GM08714 (cell line): ENCODE results near the gene SCN1B.
"Not testable (repeated sequence)": the region's sequence is repeated elsewhere in the genome, so short reads cannot be mapped to it uniquely, and the experiment has no call there.

Experiments used
- H3K4me3 ChIP-seq: fragments of 200-500 bp; sonication (Bioruptor generic); 2 replicates; pipeline ENCODE4 v1.5.1; 2014; ENCODE audit warnings: mild to moderate bottlenecking, low read length, inconsistent platforms
- ZNF274 ChIP-seq: IDR thresholded peaks from 2 replicates; pipeline ENCODE4 v1.6.1; 2012; ENCODE audit warnings: mild to moderate bottlenecking, low read depth, low read length

SCN1B gene

GRCh38 chr19:35008891-35009341, 21.4 kb upstream of the SCN1B start:
- no peak for TF ChIP-seq ZNF274
- no peak overlapping the region for H3K4me3 ChIP-seq

- H3K4me3 ChIP-seq = no peak overlapping the region
- TF ChIP-seq ZNF274 = no peak
Measured at GRCh38 chr19:35009424-35010415, 20.6 kb upstream of the SCN1B start.

GRCh38 chr19:35011091-35011689, 19.1 kb upstream of the SCN1B start:
- no peak for TF ChIP-seq ZNF274

GRCh38 chr19:35011737-35012682, 18.3 kb upstream of the SCN1B start:
- no peak overlapping the region for H3K4me3 ChIP-seq
- no peak for TF ChIP-seq ZNF274

More at GRCh38 chr19:35011091-35011689, 19.1 kb upstream of the SCN1B start:
- no peak overlapping the region for H3K4me3 ChIP-seq

GRCh38 chr19:35013041-35013819, 17.0 kb upstream of the SCN1B start:
- no peak for TF ChIP-seq ZNF274

GRCh38 chr19:35013820-35014754, 16.2 kb upstream of the SCN1B start:
- H3K4me3 ChIP-seq = no peak overlapping the region
- no peak for TF ChIP-seq ZNF274

More at GRCh38 chr19:35013041-35013819, 17.0 kb upstream of the SCN1B start:
- H3K4me3 ChIP-seq = no peak overlapping the region

GRCh38 chr19:35014774-35015173, 15.5 kb upstream of the SCN1B start:
- not testable (repeated sequence) for H3K4me3 ChIP-seq

- no peak overlapping the region for H3K4me3 ChIP-seq
- TF ChIP-seq ZNF274 = no peak
Measured at GRCh38 chr19:35015270-35015953, 14.9 kb upstream of the SCN1B start.

GRCh38 chr19:35015954-35016351, 14.3 kb upstream of the SCN1B start:
- no peak overlapping the region for H3K4me3 ChIP-seq
- no peak for TF ChIP-seq ZNF274

- no peak overlapping the region for H3K4me3 ChIP-seq
- no peak for TF ChIP-seq ZNF274
Measured at GRCh38 chr19:35017507-35017906, 12.8 kb upstream of the SCN1B start.

GRCh38 chr19:35018379-35018778, 11.9 kb upstream of the SCN1B start:
- no peak overlapping the region for H3K4me3 ChIP-seq
- no peak for TF ChIP-seq ZNF274

- H3K4me3 ChIP-seq = no peak overlapping the region
- no peak for TF ChIP-seq ZNF274
Measured at GRCh38 chr19:35019144-35019543, 11.1 kb upstream of the SCN1B start.

GRCh38 chr19:35021016-35021415, 9.3 kb upstream of the SCN1B start:
- no peak for TF ChIP-seq ZNF274
- no peak overlapping the region for H3K4me3 ChIP-seq
